Measurements from ENCODE around the gene DDAH1.

DNA sequence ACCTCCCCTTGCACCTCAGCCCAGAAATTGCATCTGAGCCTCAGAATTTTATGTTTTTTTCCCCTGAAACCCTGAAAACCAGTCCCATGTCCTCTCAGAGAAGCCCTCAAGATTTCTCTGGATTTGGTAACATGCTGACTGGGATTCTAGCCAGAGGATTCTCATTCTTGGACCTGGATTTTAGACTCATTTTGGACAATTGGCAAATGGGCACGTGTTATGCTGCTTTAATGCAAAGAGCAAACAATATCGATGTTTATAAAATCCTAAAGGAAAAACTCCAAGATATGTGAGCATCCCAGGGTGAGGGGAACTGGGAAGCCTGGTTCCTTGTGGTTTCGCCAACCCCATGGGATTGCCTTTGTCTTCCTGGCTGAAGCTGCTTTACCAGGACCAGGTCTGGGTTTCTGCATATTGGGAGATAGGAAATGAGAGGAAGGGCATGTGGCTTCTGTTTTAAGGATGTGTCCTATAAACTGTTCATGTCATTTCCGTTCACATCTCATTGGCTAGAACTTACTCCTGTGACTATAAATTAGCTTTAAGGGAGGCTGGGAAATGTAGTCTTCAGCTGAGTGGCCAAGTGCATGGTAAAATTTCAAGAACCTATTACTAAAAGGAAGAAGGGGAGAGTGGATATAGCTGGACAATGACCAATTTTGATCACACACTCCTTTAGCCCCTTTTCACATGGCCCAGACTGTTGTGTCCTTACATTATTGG is 161.4 kb downstream of the DDAH1 start:
- TF ChIP-seq CTCF (IDR thresholded peaks at IDR 0.05) (no peak), POLR2A (IDR thresholded peaks at IDR 0.05) (no peak)

Measured in body of pancreas (tissue), 4 donors.